ENCODE data around the gene MOCS1.

MOCS1 gene

GRCh38 chr6:39885691-39886090 is 48.6 kb downstream of the MOCS1 start:
- no peak for ATAC-seq (replicated peaks)
- no peaks in the 10 kb centered on the region for H3K4me1 Mint-ChIP-seq (ENCODE audit: low read depth in 2 of 2)
- no peak for DNase-seq
- peaks cover 2% of the 10 kb centered on the region for H3K36me3 Mint-ChIP-seq (ENCODE audit: insufficient read depth)
- no peak overlapping the region for H3K27ac Mint-ChIP-seq
- H3K9me3 Mint-ChIP-seq = no peaks in the 10 kb centered on the region
- H3K27me3 Mint-ChIP-seq = peaks cover 38 to 59% of the 10 kb centered on the region in 2 donors
- no peak overlapping the region for H3K4me3 Mint-ChIP-seq

DNA sequence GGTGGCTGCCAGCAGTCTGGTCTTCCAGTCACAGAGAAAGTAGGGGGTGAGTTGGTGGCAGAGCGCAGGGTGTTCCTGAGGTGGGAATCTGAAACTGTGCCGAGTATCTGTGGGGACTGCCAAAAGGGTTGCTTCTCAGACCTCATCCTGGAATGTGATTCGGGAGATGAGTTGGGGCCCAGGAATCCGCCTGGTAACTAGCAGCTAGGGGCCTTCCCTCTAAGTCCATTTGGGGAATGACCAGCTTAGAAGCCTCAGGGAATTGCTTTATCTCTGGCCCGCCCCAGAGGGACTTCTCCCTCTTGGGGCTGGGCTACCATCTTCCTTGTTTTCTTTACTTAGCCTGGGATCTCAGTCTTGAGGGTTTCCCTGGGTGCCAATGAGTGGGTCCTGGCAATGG is 49.6 kb downstream of the MOCS1 start:
- H3K4me1 Mint-ChIP-seq (ENCODE audit: low read depth in 2 of 2) = no peaks in the 10 kb centered on the region
- no peak overlapping the region for H3K4me3 Mint-ChIP-seq

GRCh38 chr6:39882531-39882899 is 51.7 kb downstream of the MOCS1 start:
- ATAC-seq (replicated peaks) (no peak), DNase-seq (no peak)
- peaks cover 2% of the 10 kb centered on the region for H3K36me3 Mint-ChIP-seq (ENCODE audit: insufficient read depth)
- H3K4me1 Mint-ChIP-seq (ENCODE audit: low read depth in 2 of 2) = no peaks in the 10 kb centered on the region
- no peak overlapping the region for H3K27ac Mint-ChIP-seq
- no peak overlapping the region for H3K4me3 Mint-ChIP-seq
- peaks cover 38 to 42% of the 10 kb centered on the region in 2 donors for H3K27me3 Mint-ChIP-seq
- H3K9me3 Mint-ChIP-seq = no peaks in the 10 kb centered on the region

More for the DNA sequence above, 49.6 kb downstream of the MOCS1 start:
- DNase-seq (no peak), ATAC-seq (replicated peaks) (no peak)
- Mint-ChIP-seq H3K27me3 (peaks cover 38 to 59% of the 10 kb centered on the region in 2 donors), H3K27ac (no peak overlapping the region), H3K36me3 (ENCODE audit: insufficient read depth) (peaks cover 2% of the 10 kb centered on the region), H3K9me3 (no peaks in the 10 kb centered on the region)

DNA sequence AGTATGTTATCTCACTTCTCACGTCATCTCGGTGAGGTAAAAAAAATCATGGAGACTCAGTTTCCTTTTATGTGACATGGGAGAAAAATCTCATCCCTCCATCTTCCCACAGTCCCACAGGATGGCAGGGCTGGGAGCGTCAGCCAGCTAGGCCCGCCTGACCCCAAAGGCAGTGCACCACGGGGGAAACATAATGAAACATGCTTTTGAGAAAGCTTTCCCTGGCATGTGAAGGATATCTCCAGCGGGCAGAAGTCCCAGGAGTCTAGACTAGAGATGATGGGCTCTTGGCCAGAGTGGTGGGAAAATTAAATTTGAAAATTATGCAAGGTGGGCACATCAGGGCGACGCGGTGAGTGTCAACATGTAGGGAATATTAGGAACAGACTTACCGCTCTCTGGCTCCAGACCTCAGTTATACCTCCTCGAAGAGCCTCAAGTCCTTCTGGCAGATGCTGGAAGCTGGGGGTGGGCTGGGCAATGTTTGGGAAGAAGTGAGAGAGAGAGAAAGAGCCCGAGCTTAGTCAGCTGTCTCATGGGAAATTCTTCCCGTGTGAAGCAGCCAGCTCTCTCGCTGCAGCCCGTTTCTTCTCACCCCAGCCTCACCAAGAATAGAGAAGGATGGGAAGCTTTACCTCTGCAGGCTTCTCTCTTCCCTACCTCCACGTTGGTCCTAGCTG is 52.3 kb downstream of the MOCS1 start:
- no peak for ATAC-seq (replicated peaks)
- Mint-ChIP-seq H3K9me3 (no peaks in the 10 kb centered on the region), H3K4me3 (no peak overlapping the region), H3K36me3 (ENCODE audit: insufficient read depth) (peaks cover 5% of the 10 kb centered on the region), H3K4me1 (ENCODE audit: low read depth in 2 of 2) (no peaks in the 10 kb centered on the region), H3K27ac (no peak overlapping the region), H3K27me3 (peaks cover 36 to 44% of the 10 kb centered on the region in 2 donors)
- DNase-seq = no peak

- peaks cover 2% of the 10 kb centered on the region for H3K36me3 Mint-ChIP-seq (ENCODE audit: insufficient read depth)
- no peak overlapping the region for H3K4me3 Mint-ChIP-seq
- no peaks in the 10 kb centered on the region for H3K4me1 Mint-ChIP-seq (ENCODE audit: low read depth in 2 of 2)
Measured at GRCh38 chr6:39880594-39880993, 53.7 kb downstream of the MOCS1 start.

DNA sequence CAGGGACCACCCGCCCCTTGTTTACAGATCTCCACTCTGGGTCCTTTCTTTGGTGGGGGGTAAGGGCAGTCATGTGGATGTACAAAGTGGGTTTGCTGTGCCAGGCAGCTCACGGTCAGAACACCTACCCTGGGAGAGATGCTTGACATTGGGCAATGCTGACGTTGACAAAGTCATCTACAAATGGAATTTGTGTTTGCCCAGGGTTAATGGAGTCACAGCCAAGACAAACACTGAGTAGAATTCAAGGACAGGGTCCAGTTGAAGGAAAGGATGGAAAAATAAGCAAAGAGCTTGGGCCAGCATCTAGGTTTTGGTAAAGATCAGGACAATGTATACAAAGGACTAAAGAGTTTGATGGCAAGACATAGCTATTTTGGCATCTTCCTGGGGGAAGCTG is 54.7 kb downstream of the MOCS1 start:
- Mint-ChIP-seq H3K9me3 (no peaks in the 10 kb centered on the region), H3K27me3 (peaks cover 15 to 29% of the 10 kb centered on the region in 2 donors), H3K4me3 (no peak overlapping the region), H3K27ac (no peak overlapping the region), H3K4me1 (ENCODE audit: low read depth in 2 of 2) (no peaks in the 10 kb centered on the region), H3K36me3 (ENCODE audit: insufficient read depth) (peaks cover 2% of the 10 kb centered on the region)
- ATAC-seq (replicated peaks) (no peak), DNase-seq (no peak)

More at GRCh38 chr6:39880594-39880993, 53.7 kb downstream of the MOCS1 start:
- H3K27me3 Mint-ChIP-seq = peaks cover 22 to 37% of the 10 kb centered on the region in 2 donors
- H3K9me3 Mint-ChIP-seq = no peaks in the 10 kb centered on the region
- ATAC-seq (replicated peaks) = no peak
- no peak overlapping the region for H3K27ac Mint-ChIP-seq
- DNase-seq = no peak

DNA sequence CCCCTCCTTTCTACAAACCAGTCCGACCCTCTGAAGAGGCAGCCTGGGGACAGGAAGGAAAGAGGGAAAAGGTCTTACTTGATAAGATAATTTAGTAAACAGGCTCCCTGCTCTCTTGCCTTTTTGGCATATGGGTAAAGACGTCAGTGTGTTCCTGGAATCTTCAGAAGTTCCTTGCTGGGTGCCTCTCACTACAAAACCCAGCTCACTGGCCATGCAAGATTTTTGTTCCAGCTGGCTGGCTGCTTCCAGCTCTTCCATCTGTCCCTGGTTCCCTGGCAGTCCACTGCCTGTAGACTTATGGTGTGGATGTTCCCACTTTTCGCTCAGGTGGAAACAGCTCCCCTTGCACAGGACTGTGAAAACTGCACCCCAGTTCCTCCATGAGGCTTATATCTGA is 57.4 kb downstream of the MOCS1 start:
- no peak overlapping the region for H3K27ac Mint-ChIP-seq
- no peaks in the 10 kb centered on the region for H3K9me3 Mint-ChIP-seq
- H3K4me3 Mint-ChIP-seq = no peak overlapping the region
- no peaks in the 10 kb centered on the region for H3K4me1 Mint-ChIP-seq (ENCODE audit: low read depth in 2 of 2)
- H3K36me3 Mint-ChIP-seq (ENCODE audit: insufficient read depth) = peaks cover 2% of the 10 kb centered on the region
- DNase-seq (no peak), ATAC-seq (replicated peaks) (no peak)
- H3K27me3 Mint-ChIP-seq = peaks cover 17 to 24% of the 10 kb centered on the region in 2 donors

DNA sequence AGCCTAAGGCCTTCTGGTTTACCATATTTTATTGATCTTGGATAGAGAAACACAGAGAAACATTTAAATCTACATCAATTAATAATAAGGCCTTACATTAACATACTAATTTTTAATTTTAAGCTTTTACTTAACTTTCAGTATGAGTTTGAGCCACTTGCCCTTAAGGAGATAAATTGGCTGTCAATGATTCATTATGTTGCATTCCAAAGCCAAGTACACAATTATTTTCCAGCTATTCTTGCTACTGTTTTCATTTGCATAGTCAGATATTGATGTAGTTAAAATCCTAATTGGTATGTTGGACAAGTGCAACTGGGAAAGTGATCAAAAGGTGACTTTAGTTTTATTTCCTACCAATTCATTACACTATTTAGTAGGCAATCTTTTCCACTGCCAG is 58.2 kb downstream of the MOCS1 start:
- H3K4me3 Mint-ChIP-seq = no peak overlapping the region

DNA sequence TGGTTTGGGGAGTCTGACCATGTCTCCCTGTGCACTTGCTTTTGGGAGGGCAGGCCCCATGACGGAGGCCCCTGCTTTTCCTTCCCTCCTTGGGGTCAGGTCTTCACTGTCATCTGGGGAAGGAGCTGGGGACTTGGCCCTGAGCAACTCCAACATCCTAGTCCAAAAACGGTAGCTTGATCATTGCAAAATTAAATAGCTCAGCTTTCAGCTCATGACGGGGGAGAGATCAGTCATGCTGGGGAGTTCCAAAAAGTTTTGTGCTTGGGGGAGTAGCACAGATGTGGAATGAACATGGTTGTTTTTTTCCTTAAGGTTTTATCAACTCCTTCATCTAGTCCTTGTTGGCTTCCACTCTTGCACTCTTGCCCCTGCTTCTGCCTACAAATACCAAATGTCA is 60.8 kb downstream of the MOCS1 start:
- H3K4me1 Mint-ChIP-seq (ENCODE audit: low read depth in 2 of 2) = no peaks in the 10 kb centered on the region
- H3K27me3 Mint-ChIP-seq = peaks cover 19 to 21% of the 10 kb centered on the region in 2 donors
- no peaks in the 10 kb centered on the region for H3K9me3 Mint-ChIP-seq
- ATAC-seq (replicated peaks) (no peak), DNase-seq (no peak)
- no peak overlapping the region for H3K27ac Mint-ChIP-seq
- H3K4me3 Mint-ChIP-seq = no peak overlapping the region
- peaks cover 2% of the 10 kb centered on the region for H3K36me3 Mint-ChIP-seq (ENCODE audit: insufficient read depth)

More for the DNA sequence above, 58.2 kb downstream of the MOCS1 start:
- H3K36me3 Mint-ChIP-seq (ENCODE audit: insufficient read depth) = peaks cover 2% of the 10 kb centered on the region
- H3K9me3 Mint-ChIP-seq = no peaks in the 10 kb centered on the region
- no peak overlapping the region for H3K27ac Mint-ChIP-seq
- ATAC-seq (replicated peaks) = no peak
- DNase-seq = no peak
- H3K4me1 Mint-ChIP-seq (ENCODE audit: low read depth in 2 of 2) = no peaks in the 10 kb centered on the region
- peaks cover 15 to 23% of the 10 kb centered on the region in 2 donors for H3K27me3 Mint-ChIP-seq

- Mint-ChIP-seq H3K4me3 (no peak overlapping the region), H3K27ac (no peak overlapping the region), H3K4me1 (ENCODE audit: low read depth in 2 of 2) (peaks cover 0 to 1% of the 10 kb centered on the region in 2 donors), H3K27me3 (peaks cover 9 to 33% of the 10 kb centered on the region in 2 donors), H3K36me3 (ENCODE audit: insufficient read depth) (no peaks in the 10 kb centered on the region), H3K9me3 (no peaks in the 10 kb centered on the region)
- ATAC-seq (replicated peaks) (no peak), DNase-seq (no peak)
Measured at GRCh38 chr6:39870950-39871349, 63.3 kb downstream of the MOCS1 start.

GRCh38 chr6:39867592-39867991 is 66.7 kb downstream of the MOCS1 start:
- H3K27me3 Mint-ChIP-seq = peaks cover 16 to 38% of the 10 kb centered on the region in 2 donors
- H3K4me3 Mint-ChIP-seq = no peak overlapping the region
- DNase-seq (no peak), ATAC-seq (replicated peaks) (no peak)
- no peaks in the 10 kb centered on the region for H3K9me3 Mint-ChIP-seq
- peaks cover 0 to 1% of the 10 kb centered on the region in 2 donors for H3K4me1 Mint-ChIP-seq (ENCODE audit: low read depth in 2 of 2)
- H3K36me3 Mint-ChIP-seq (ENCODE audit: insufficient read depth) = no peaks in the 10 kb centered on the region
- H3K27ac Mint-ChIP-seq = no peak overlapping the region

DNA sequence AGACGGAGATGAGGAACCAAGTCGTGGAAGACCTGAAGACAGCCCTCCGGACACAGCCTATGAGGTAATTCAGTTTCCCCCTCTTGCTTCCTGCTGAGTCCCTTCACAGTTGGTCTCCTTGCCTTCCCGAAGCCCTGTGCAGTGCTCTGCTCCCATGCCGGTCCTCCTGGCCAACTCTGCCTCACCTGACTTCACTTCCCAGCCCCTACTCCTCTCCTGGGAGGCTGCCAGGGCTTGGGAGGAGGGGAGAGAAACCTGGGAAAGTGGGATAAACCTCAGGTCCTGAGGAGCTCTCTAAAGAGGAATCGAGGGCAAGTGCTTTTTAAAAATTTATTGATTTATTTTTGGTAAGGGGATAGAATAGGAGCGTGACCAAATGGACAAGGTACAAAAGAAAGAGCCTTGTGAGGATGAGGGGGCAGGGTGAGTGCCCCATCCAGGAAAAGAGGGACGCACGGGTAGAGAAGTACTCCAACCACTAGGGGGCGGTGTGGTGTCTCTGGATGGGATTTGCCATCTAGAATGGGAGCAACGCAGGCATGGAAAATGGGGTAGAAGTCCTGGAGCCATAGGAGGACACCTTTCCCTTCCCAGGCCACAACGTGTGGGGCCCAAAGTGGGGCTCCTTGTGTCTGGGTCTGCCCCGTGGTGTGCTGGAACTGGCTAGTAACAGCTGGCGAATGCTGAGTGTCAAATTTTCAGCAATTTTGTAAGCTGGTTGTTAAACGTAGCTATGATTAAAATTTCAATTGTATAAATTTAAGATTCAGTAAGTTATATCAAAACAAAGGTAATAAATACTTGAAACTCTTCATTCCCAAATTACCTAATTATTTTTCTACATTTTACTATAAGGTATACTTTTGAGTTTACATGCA is 69.0 kb downstream of the MOCS1 start:
- Mint-ChIP-seq H3K9me3 (no peaks in the 10 kb centered on the region), H3K36me3 (ENCODE audit: insufficient read depth) (no peaks in the 10 kb centered on the region), H3K27me3 (peaks cover 32 to 53% of the 10 kb centered on the region in 2 donors), H3K27ac (no peak overlapping the region), H3K4me3 (no peak overlapping the region), H3K4me1 (ENCODE audit: low read depth in 2 of 2) (peaks cover 0 to 1% of the 10 kb centered on the region in 2 donors)
- DNase-seq (peak; percentile 20 to 40 (median 26)), ATAC-seq (replicated peaks) (no peak)

DNA sequence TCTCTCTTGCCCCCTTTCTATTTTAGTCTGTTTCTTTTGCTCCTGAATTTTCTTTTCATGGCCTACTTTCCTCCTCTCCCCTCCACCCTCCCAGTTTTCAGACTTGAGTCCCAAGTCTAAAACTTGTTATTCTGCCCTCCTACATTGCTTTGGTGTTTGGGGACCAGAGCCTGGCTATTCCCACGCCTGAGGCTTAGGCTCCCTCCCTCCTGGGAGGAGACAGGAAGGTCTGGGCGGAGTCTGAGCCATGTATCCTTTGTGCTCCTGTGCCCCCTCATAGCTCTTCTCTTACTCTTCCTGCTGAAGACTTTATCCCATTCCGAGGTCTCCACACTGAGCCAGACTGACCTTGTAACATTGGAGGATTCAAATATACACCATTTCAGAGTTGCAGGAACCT is 72.6 kb downstream of the MOCS1 start:
- DNase-seq (no peak), ATAC-seq (replicated peaks) (no peak)
- H3K4me1 Mint-ChIP-seq (ENCODE audit: low read depth in 2 of 2) = no peaks in the 10 kb centered on the region
- H3K9me3 Mint-ChIP-seq = no peaks in the 10 kb centered on the region
- H3K36me3 Mint-ChIP-seq (ENCODE audit: insufficient read depth) = no peaks in the 10 kb centered on the region
- no peak overlapping the region for H3K27ac Mint-ChIP-seq
- peaks cover 56 to 63% of the 10 kb centered on the region in 2 donors for H3K27me3 Mint-ChIP-seq
- no peak overlapping the region for H3K4me3 Mint-ChIP-seq

- Mint-ChIP-seq H3K4me1 (ENCODE audit: low read depth in 2 of 2) (no peaks in the 10 kb centered on the region), H3K9me3 (no peaks in the 10 kb centered on the region), H3K36me3 (ENCODE audit: insufficient read depth) (no peaks in the 10 kb centered on the region), H3K27ac (no peak overlapping the region), H3K27me3 (peaks cover 57 to 72% of the 10 kb centered on the region in 2 donors), H3K4me3 (no peak overlapping the region)
- no peak for DNase-seq
- ATAC-seq (replicated peaks) = no peak
Measured at GRCh38 chr6:39859025-39859424, 75.2 kb downstream of the MOCS1 start.
